HG03060 (cell line): ENCODE results near the gene ALLC.
"Not testable (repeated sequence)": the region's sequence is repeated elsewhere in the genome, so short reads cannot be mapped to it uniquely, and the experiment has no call there.

Experiments used
- ATAC-seq: cut with Tn5 transposase; IDR thresholded peaks from one replicate; pipeline ENCODE4 v1.9.1; 2021; ENCODE audit warnings: low read depth, moderate number of reproducible peaks; ENCODE audit not compliant: unreplicated experiment

Gene ALLC

DNA sequence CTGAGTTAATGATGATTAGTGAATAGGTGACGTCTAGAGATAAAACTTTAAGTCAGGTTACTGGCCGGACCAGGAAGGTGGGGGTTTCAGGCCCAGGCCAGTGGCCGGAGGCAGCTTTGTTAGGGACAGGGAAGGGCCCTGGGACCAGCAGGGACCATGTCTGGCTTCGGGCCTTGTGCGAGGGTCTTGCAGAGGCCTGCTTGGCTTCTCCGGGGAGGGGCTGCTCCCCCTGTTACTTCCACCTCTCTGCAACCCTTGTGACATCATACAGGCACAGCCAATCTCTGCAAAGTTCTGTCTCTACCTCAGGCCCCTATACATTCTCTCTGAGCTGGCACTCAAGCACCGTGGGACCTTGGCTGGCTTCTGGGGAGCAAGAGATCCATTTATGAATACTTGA, at the start of gene ALLC:
Gene ALLC (plus strand): TSS at position 320 of the 400 bp plus-strand sequence. CDS start 12,958 bp downstream, outside the sequence.
- no peak for ATAC-seq

DNA sequence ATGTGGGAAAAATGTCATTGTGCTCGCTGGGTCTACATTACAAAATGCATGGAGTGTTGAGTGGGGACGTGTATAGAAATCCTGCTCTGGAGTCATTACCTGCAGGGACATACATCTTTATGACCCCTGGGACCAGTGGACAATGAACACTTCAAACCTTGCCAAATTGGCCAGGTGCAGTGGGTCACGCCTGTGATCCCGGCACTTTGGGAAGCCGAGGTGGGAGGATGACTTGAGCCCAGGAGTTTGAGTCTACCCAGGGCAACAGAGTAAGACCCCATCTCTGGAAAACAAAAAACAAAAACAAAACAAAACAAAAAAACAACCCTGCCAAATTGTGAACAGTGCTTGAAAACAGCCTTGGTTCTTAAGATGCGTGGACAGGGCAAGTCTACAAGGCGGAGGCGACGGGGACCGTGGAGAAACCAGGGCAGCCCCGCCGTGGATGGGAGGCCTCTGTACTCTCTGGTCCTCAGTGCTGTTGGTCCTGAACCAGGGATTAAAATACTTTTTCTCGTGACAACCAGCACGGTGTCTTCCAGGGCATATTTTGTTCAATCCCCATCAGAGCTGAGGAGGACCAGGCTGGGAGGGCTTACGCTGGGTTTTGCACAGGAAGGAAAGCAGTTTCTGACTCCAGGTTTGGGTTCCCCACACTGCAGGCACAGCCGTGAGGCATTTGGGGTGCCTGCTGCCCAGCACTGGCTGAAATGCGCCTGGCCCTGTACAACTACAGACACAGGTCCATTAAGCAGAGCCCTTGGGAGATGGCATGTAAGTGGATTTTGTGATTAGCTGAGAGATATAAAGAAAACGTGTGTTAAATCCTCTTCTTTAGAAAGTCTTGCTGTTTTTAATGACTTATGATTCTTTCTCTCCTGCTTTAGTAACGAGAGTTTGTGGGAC, 49.4 kb upstream of the ALLC start:
- no peak for ATAC-seq

DNA sequence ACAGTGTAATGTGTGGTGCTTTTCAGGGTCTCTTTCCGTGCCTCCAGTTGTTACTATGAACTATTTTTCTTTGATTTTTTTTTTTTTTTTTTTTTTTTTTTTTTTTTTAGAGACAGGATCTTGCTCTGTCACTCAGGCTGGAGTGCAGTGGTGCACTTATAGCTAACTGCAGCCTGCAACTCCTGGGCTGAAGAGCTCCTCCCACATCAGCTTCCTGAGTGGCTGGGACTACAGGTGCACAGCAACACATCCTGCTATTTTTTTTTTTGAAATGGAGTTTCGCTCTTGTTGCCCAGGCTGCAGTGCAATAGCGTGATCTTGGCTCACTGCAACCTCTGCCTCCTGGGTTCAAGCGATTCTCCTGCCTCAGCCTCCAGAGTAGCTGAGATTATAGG, 48.7 kb upstream of the ALLC start:
- peak; percentile 39 for ATAC-seq

DNA sequence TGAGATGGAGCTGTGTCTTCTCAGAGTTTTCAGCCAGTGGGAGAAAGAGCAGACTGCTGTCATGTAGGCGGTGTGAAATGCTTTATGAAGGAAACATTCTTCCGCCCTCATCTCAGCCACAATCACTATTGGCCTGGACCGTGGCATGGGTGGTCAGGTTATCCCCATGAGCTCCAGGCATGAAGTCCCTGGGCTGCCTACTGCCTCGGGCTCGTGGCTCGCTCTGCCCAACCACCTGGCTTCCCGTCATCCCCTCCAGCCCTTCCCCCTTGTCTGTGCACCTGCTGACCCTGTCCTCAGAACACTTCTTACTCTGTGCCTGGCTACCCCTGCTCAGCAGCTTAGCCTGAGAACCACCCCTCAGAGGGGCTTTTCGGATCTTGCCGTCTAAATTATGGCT, 47.6 kb upstream of the ALLC start:
- no peak for ATAC-seq

DNA sequence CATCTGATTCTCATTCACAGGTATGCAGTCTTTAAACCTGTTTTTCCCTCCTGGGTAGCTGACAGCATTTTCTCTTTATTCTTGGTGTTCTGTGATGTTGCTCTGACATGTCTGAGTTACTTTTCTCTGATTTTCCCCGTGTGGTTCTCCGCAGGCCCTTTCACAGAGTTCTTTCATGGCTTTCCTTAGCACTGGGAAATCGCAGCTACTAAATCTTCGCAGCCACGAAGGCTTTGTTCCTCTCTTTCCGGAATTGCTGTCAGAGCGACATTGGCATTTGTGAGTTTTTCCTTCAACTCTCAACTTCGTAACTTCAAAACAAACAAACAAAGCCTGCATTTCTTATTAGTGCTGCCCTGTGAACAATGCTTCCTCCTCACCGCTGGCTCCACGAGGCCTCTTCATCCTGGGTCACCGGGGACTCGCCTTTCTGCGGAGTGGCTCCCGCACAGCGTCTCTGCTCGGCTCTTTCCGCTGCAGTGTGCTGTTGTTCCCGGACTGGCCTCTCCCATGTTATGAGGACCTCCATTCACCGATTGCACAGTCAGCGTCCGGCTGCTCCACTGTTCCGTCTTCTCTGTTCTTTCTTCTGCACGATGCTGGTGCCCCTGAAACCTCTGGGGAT, 47.0 kb upstream of the ALLC start:
- no peak for ATAC-seq

GRCh38 chr2:3611589-3611988, 46.4 kb upstream of the ALLC start:
- ATAC-seq, result no peak

GRCh38 chr2:3612639-3613523, 45.1 kb upstream of the ALLC start:
- no peak for ATAC-seq

DNA sequence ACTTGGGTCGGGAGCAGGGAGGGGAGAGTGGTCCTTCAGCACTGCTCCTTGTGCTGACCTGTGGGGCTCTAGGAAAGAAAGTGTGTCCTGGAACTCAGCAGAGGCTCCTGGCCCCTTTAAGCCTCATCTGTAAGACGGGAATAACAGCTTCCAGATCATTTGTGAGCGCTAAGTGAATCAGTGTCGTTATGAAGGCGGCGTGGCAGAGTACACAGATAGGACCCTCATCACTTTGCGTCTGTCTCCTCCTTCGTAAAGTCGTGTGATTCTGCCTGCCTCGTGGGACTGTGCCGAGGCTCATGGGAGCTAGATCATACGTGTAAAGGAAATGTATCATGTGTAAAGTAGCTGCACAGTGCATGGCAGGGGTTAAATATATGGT, 44.5 kb upstream of the ALLC start:
- no peak for ATAC-seq

DNA sequence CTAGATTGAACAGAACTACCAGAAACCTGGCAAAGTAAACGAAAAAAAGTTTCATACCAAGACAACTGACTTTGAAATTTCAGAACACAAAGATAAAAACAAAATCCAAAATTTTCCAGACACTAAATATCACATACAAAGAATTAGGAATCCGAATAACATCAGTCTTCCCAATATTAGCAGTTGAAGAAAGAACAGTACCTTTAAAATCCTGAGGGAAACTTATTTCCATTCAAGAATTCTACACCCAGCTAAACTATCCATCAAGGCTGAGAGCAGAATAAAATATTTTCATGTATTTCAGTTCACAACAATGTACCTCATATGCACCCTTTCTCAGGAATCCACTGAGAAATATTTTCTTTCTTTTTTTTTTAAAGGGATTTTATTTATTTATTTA, 43.3 kb upstream of the ALLC start:
- not testable (repeated sequence) for ATAC-seq

DNA sequence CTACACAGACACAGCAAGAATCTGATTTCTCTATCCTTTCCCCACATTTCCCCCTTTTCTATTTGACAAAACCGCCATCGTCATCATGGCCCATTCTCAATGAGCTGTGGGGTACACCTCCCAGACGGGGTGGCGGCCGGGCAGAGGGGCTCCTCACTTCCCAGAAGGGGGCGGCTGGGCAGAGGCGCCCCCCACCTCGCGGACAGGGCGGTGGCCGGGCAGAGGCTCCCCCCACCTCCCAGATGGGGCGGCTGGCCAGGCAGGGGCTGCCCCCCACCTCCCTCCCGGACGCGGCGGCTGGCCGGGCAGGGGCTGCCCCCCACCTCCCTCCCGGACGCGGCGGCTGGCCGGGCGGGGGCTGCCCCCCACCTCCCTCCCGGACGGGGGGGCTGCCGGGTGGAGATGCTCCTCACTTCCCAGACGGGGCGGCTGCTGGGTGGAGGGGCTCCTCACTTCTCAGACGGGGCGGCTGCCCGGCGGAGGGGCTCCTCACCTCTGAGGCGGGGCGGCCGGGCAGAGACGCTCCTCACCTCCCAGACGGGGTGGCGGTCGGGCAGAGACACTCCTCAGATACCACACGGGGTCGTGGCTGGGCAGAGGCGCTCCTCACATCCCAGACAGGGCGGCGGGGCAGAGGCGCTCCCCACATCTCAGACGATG, 42.3 kb upstream of the ALLC start:
- ATAC-seq, result not testable (repeated sequence)

- ATAC-seq, result not testable (repeated sequence)
Observed at GRCh38 chr2:3616435-3617197, 41.4 kb upstream of the ALLC start.

- no peak for ATAC-seq
Observed at GRCh38 chr2:3617198-3617890, 40.7 kb upstream of the ALLC start.

DNA sequence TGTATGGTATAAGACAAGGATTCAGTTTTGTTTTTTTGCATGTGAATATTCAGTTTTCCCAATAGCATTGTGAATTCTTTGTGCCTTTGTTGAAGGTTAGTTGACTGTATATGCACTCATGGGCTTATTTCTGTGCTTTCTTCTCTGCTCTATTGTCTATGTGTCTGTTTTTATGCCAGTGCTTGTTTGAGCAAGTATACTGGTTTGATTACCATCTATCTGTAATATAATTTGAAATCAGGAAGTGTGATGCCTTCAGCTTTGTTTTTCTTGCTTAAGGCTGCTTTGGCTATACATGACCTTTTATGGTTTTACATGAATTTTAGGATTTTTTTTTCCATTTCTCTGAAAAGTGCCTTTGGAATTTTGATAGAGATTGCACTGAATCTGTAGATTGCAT, 39.6 kb upstream of the ALLC start:
- no peak for ATAC-seq

DNA sequence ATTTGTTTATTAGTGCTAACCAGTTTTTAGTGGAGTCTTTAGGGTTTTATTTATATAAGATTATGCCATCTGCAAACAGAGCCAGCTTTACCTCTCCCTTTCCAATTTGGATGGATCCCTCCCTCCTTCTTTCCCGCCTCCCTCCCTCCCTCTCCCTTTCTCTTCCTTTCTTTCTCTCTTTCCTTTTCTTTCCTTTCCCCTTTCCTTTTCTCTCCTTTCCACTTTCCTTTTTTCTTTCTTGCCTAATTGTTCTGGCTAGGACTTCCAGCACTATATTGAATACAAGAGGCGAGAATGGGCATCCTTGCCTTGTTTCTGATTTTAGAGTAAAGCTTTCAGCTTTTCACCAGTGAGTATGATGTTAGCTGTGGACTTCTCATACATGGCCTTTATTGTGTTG, 39.0 kb upstream of the ALLC start:
- ATAC-seq, result no peak

GRCh38 chr2:3619661-3620060, 38.3 kb upstream of the ALLC start:
- not testable (repeated sequence) for ATAC-seq

DNA sequence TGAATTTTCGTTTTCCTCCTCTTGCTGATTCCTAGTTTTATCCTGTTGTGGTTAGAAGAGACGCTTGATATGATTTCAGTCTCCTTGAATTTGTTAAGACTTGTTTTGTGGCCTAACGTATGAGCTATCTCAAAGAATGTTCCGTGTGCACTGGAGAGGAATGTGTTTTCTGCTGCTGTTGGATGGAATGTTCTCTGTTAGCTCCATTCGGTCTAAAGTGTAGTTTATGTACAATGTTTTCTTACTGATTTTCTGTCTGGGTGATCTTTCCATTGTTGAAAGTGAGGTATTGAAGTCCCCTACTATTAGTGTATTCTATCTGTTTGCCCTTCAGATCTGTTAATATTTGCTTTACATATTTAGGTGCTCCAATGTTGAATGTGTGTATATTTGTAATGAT, 37.2 kb upstream of the ALLC start:
- ATAC-seq, result no peak

DNA sequence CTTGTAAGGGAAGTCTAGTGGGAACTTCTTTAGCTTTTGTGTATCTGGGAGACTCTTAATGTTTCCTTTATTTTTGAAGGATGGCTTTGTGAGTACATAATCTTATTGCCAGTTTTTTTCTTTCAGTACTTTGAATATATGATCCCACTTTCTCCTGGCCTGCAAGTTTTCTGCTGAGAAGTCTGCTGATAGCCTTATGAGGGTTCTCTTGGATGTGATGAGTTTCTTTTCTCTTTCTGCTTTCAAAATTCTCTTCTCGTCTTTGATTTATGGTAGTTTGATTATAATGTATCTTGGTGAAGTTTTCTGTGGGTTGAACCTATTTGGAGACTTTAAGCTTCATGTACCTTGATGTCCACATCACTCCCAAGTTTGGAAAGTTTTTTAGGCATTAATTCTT, 35.0 kb upstream of the ALLC start:
- no peak for ATAC-seq

GRCh38 chr2:3624059-3624794, 33.8 kb upstream of the ALLC start:
- no peak for ATAC-seq

DNA sequence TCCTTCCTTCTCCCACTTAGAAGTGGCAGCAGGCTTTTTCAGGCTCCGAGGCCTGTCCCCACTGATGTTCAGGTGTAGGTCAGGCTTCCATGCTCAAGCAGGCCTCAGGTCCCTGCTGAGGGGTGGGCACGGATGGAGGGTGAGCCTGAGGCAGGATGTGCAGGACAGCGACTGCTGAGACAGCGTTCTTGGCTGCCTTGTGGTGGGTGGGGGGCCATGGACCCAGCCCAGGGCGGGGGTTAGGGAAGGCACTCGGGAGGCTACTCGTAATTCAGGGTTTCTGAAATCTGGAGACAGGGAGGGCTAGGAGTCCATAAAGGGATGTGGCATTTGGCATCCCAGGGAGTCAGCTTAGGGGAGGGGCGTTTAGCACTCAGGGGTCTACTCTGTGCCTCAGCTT, 32.8 kb upstream of the ALLC start:
- ATAC-seq, result no peak
